GM08714 (cell line): ENCODE data around the gene SPDL1.
A peak's percentile ranks its signal among the peaks of the same experiment; 100 is the strongest.

Experiments
- H3K4me3 ChIP-seq: fragments of 200-500 bp; sonication (Bioruptor generic); 2 replicates; pipeline ENCODE4 v1.5.1; 2014; ENCODE audit warnings: mild to moderate bottlenecking, low read length, inconsistent platforms
- ZNF274 ChIP-seq: IDR thresholded peaks from 2 replicates; pipeline ENCODE4 v1.6.1; 2012; ENCODE audit warnings: mild to moderate bottlenecking, low read depth, low read length

The SPDL1 gene

DNA sequence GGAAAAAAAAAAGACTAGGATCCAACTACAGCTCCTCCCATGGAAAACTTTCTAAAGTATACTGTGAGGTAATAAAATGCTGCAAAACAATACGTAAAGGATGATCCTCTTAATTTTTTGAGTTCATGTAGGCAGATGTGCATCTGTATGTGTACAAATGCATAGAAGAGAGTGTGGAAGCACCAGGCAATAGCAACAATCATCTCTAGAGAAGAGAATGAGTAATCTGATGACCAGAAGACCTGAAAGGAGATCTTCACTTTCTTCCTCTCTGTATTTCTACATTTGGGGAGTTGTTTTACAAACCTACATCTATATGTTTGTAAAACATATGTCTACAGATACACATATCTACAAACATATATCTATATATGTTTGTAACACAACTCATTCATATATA, 29.3 kb upstream of the SPDL1 start:
- TF ChIP-seq ZNF274: no peak
- H3K4me3 ChIP-seq: no peak overlapping the region

DNA sequence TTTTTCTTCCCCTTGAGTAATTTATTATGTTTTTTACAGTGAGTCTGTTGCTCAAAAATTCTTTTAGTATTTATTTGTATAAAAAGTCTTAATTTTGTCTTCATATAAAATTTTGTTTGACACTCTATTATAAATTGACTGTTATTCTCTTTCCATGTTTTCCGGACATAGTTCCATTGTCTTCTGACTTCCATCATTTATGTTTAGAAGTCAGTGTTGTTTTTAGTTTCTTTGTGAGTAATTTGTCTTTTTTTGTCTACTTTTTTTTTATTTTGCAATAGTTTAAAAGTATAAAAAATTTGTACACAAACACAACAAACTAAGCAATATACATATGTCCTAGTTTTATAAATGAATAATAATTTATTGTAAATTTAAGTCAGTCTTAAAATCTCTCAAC, 25.7 kb upstream of the SPDL1 start:
- no peak for TF ChIP-seq ZNF274
- H3K4me3 ChIP-seq: no peak overlapping the region

DNA sequence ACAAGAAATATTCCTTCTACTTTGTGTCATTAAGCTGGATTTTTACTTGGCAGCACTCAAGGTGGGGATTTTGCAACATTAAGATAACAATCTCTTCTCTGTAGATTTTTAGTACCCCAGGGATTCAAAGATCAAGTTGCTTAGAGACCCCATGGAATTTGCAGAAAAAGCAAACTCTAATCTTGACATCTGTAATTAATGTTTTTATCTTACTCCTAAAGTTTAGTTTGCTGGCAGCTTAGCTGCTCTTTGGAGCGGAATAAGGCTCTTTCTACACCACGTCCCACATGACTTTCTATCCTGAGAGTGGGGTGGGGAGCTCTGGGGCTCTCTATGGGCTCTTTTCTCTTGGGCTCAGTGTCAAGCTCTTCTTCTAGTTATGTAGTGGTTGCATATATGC, 21.7 kb upstream of the SPDL1 start:
- H3K4me3 ChIP-seq: no peak overlapping the region
- TF ChIP-seq ZNF274: no peak

DNA sequence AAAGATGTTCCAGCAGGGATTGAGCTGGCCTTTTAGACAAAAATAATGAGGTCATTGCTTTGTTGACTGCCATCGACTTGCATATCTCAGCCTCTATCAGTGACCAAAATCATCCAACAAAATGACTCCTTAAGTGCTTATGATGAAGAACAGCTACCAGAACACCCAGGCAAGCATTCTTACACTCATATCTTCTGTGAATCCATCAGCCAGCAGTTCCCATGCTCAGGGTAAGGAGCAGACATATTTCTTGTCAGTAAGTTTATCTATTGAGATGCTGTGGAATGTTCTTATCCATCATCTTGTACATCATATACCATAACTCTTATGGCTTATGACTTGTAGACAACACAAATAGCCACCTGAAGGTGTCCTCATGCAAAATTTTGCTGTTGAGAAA, 20.2 kb upstream of the SPDL1 start:
- no peak for TF ChIP-seq ZNF274

DNA sequence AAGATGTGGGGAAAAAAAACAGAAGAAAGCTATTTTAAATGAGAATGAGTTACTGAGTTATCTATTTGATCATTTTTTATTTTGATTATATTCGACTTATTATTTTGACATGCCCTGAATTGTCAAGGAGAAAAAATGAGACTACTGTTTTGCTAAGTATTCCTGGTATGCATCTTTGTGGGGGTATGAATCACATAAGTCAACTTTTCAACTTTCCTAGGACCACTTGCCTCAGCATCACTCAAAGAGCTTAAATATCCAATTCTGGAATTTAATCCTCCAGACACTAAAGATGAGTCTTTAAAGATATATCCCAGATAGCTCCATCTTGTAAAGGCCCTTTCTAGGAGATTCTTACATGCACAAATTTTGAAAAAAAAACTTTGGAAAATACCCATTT, 17.4 kb upstream of the SPDL1 start:
- TF ChIP-seq ZNF274: no peak
- H3K4me3 ChIP-seq: no peak overlapping the region

More for the DNA sequence above, 20.2 kb upstream of the SPDL1 start:
- H3K4me3 ChIP-seq: no peak overlapping the region

DNA sequence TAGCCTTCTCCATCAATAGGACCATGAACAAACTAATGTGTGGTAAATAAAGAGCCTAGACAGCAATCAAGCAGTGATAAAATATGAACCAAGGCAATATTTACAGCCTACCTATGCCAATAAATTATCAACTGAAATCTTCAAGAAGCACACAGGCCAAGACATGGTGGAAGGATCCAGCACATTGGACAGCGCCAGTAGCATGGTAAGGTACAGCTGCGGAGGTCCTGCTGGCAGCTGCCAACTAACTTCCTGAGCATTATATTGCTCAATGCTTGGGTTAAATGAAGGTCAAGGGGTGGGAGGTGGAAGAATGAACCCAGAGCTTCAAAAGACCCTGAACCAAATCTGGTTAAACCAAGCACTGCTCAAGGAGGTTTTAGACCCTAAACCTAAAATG, 16.5 kb upstream of the SPDL1 start:
- H3K4me3 ChIP-seq: no peak overlapping the region
- TF ChIP-seq ZNF274: no peak

DNA sequence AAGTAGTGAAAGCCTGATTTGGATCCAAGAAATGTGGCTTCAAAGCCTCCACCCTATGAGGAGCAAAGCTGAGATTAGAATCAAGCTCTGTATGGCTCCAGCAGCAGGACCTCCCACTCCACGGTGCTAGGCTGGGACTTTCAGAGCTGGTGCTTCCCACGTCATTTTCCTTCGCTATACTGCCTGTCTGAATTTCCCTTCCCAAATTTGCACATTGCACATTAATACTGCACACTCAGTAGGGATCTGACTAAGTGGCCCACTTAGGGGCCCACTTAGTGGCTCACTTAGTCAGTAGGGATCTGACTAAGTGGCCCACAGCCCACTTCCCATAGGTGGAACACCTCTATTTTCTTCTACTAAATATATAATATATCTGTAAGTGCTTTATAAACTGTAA, 14.1 kb upstream of the SPDL1 start:
- TF ChIP-seq ZNF274: no peak
- H3K4me3 ChIP-seq: no peak overlapping the region

DNA sequence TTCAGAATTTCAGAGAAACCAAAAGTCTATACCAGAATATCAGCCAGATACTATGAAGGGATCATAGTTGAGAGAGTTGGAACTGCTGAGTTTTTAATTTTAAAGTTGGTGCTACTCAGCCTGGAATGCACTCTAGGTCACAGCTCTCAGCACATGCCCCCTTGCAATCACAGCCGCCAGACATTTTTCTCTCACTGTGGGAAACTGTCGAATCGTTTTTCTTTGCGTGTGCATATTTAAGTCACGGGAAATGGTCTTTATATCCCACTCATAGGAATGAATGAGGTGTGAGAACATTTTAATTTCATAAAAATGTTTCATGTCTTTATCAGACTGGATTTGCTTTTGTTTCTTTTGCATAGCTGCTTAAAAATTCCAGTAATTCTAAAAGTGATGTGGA, 12.2 kb upstream of the SPDL1 start:
- no peak for TF ChIP-seq ZNF274

DNA sequence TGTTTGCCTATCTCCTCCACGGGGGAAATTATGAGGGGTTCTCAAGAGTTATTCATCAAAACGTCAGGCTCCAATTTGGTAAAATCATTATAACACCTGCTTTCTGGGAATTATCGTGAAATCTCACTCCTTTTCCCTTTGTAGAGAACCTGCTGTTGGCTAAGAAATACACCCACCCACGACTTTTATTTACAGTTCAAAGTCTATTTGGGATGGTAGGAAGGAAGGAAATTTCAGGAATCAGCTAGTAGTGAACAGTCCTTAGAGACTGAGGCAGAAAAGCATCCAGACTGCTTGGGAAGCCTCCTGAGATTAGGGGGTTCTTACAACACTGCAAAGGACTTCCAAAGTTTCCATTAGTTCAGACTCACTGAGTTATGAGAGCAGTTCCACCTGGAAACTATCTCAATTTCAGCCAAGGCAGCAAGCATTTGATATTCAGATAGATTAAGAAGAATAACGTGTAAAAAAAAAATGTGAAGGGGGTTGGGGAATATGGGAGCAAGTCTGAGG, 9.4 kb upstream of the SPDL1 start:
- TF ChIP-seq ZNF274: no peak
- H3K4me3 ChIP-seq: no peak overlapping the region

More for the DNA sequence above, 12.2 kb upstream of the SPDL1 start:
- H3K4me3 ChIP-seq: no peak overlapping the region

DNA sequence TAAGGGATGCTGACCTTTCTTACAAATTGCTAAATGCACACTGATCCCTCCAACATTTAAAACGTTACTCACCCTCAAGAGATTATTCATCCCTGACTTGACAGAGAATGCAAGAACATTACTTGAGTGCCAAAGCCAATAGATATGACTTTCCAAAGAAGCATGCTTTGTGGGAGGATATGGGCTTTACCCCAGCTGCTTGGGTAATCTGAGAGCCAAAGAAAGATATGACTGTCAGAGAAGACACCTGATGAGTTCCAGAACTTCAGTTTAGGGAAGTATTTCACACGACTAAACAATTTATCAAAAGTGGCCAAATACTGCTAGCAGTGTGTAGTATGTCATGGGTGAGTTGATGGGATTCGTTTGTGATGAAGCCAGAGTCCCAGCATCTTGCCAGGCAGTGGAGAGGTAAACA, 7.4 kb upstream of the SPDL1 start:
- no peak for TF ChIP-seq ZNF274
- no peak overlapping the region for H3K4me3 ChIP-seq

DNA sequence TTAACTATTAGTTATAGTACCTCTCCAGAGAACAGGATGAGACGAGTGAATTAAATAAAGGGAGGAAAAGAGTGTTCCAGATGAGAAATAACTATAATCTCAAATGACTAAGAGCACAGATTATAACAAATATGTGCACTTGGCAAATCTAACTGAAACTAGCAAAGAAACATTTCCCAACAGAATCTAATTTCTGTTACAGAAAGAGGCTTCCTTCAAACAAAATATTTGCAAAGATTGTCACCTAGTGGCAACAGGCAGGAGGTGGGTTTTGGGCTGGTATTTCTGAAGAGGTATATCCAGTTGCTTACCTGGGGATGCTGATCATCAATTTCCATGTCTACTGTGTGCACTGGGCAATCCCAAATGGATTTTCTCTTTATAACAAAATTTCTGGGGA, 5.6 kb upstream of the SPDL1 start:
- TF ChIP-seq ZNF274: no peak

DNA sequence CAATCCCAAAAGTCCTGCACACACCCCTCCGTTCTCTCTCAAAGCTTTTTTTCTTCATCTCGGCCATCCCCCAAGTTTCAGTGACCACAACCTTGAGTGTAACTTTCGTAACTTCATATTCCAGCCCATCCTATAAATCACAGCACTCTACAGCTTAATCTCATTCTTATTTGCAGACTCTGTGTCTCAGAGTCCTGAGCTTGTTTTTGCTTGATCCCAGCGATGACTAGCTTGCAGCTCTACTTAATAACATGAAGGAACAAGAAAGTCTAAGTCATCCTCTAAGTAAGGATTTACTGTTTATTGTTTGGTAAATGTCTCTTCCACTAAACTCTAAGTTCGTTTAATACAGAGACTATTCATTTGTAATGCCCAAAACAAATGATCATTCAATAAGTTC, 2.6 kb upstream of the SPDL1 start:
- no peak for TF ChIP-seq ZNF274
- no peak overlapping the region for H3K4me3 ChIP-seq

More for the DNA sequence above, 5.6 kb upstream of the SPDL1 start:
- no peak overlapping the region for H3K4me3 ChIP-seq

DNA sequence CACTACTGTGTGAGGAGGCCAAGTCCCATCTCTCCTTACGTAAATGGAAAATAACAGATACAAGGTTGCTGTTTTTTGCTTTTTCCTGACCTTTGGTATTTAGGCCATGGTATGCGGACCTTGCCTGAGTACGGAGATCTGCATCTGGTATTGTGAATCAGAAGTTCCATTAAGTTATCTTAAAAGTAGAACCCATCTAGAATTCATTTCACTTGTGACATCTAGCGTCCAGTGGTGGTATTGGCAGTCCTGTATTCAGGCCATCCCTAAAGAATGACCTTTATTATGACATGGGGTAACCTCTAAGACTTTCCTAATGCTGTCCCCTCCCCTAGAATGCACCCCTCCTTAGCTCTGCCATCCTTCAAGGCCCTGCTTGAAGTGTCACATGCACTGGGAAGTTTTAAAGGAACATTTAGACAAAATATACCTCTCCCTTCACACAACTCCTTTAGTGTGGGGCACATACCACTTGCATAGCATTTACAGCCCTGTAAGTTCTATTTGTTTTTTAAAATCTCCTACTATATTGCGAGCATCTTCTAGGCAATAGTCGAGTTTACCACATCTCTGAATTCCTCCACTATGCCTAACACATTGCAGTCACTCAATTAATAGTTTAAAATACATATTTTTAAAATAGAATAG, 1.9 kb upstream of the SPDL1 start:
- TF ChIP-seq ZNF274: no peak

DNA sequence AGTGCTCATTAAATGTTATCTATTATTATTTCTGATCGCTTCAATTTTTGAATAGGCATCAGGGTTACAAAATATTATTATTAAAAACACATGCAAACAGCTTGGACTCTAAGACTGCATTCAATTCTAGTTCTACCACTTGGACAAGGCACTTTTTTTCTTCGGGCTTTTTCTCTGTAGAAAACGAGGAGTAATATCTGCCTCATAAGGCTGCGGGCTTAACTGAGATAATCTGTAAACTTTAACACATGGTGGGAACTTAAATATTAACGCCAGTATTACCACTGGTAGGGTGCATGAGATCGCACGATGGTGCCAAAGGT, 511 bp upstream of the SPDL1 start:
- H3K4me3 ChIP-seq: peak overlapping the region; percentile 95
- no peak for TF ChIP-seq ZNF274

More for the DNA sequence above, 1.9 kb upstream of the SPDL1 start:
- H3K4me3 ChIP-seq: no peak overlapping the region

DNA sequence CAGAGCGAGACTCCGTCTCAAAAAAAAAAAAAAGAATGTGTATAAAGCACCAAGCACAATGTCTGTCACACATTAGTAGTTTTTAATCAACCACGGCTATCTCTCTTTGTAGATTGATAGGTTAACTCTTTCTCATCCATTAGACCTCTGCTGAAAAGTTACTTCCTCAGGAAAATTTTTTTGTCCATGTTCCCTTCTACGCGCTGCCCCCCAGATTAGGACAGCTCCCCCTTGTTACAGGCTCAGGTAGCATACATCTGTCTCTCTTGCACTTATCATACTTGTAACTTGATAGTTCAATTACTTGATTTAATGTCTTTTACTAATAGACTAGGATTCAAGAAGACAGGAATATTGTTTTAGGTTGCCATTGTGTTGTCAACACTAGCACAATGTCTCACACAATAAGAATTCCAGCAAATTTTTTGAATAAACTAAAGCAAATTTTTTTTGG, 1.5 kb downstream of the SPDL1 start:
- no peak for TF ChIP-seq ZNF274
- H3K4me3 ChIP-seq: peak overlapping the region; percentile 95

DNA sequence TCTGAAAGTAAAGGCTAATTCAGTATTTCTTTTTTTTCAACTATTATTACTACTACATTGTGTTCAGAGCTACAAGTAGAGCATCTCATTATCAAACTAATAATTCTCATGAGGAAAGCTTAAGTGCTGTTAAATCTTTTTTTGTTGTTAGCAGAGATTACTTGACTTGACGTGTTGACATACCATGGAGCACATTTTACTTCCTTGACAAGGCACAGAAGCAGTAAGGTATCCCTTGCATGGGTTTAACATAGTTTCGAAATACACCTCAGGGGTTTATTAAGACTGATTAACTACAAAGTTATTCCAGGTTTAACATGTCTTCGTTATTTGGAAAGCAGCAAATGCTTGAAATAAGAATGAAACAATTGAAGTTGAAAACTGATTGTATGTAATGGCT, 7.0 kb downstream of the SPDL1 start:
- no peak for TF ChIP-seq ZNF274

More for the DNA sequence above, 7.0 kb downstream of the SPDL1 start:
- H3K4me3 ChIP-seq: no peak overlapping the region
